K562 (cell line): ENCODE data around the gene NIPAL4. TPM values are rescaled to one million over a fixed set of nuclear protein-coding genes. Genes with fewer than 3 reads are reported as not detected.

Source experiments
- EHMT2 ChIP-seq: fragments of 450-650 bp; IDR thresholded peaks from 2 replicates; pipeline ENCODE4 v1.6.1; 2018; ENCODE audit warnings: antibody characterized with exemption
- HDAC2 ChIP-seq: fragments of 450-650 bp; IDR thresholded peaks from 2 replicates; pipeline ENCODE4 v1.6.1; 2016; ENCODE audit warnings: mild to moderate bottlenecking
- ILF3 ChIP-seq: fragments of 450-650 bp; IDR thresholded peaks from 2 replicates; pipeline ENCODE4 v1.6.1; 2018; ENCODE audit warnings: antibody characterized with exemption, mild to moderate bottlenecking, moderate library complexity, borderline replicate concordance
- JUND ChIP-seq, 2 experiments: IDR thresholded peaks; 2 replicates in 1 of 2; 3 replicates in 1 of 2; pipeline ENCODE4 v1.6.1; 2011; ENCODE audit warnings: borderline replicate concordance in 2 of 2, low read depth in 2 of 2, low read length in 2 of 2, improper control_type of control experiment in 1 of 2, missing biosample characterization in 1 of 2, missing genetic modification characterization in 1 of 2, missing genetic modification reagents in 1 of 2
- NR4A1 ChIP-seq, 2 experiments: fragments of 250-450 bp in 1 of 2; fragments of 450-650 bp in 1 of 2; sonication (Bioruptor Pico) in 1 of 2; IDR thresholded peaks; 2 replicates each; pipeline versions ENCODE4 v1.4.0 to v1.6.1; 2016 to 2020; ENCODE audit warnings: mild to moderate bottlenecking in 2 of 2, missing compliant biosample characterization in 1 of 2, missing genetic modification characterization in 1 of 2, moderate library complexity in 1 of 2
- PHF8 ChIP-seq: fragments of 200-600 bp; sonication (generic); IDR thresholded peaks from 2 replicates; pipeline ENCODE4 v1.6.1; 2012; ENCODE audit warnings: mixed run types, mild to moderate bottlenecking, inconsistent platforms, low read length, moderate library complexity, borderline replicate concordance
- XRCC5 ChIP-seq: fragments of 200-400 bp; formaldehyde crosslinking; IDR thresholded peaks from 2 replicates; pipeline ENCODE4 v1.6.1; 2017; ENCODE audit warnings: low read depth, mild to moderate bottlenecking, low read length
- ZNF318 ChIP-seq, 2 experiments: fragments of 450-650 bp; IDR thresholded peaks; 2 replicates each; pipeline ENCODE4 v1.6.1; 2016; ENCODE audit warnings: mild to moderate bottlenecking in 2 of 2, borderline replicate concordance in 1 of 2, low read depth in 1 of 2, moderate library complexity in 1 of 2
- polyA plus RNA-seq, 8 experiments: library from polyadenylated mRNA; depleted of rRNA in 4 of 8; stranded (reverse) in 5 of 8; unstranded in 3 of 8; fragments of >200 nt; fragmentation: Nextera tagmentation in 2 of 8; fragmentation: Illumina TruSeq in 1 of 8; extraction: Ambion mirVana in 2 of 8; extraction: Trizol in 1 of 8; gene quantifications; 2 replicates each; pipeline versions ENCODE4 v1.2.1 to v1.2.3, GENCODE V29; 2011 to 2014; ENCODE audit warnings: inconsistent platforms in 1 of 8, missing spikeins in 1 of 8
- total RNA-seq, 7 experiments: library from RNA; depleted of rRNA in 6 of 7; stranded (reverse); fragments of >200 nt in 6 of 7; fragmentation: Illumina TruSeq in 2 of 7; extraction: Trizol in 2 of 7; gene quantifications; 2 replicates each; pipeline versions ENCODE4 v1.2.1 to v1.2.3, GENCODE V29; 2011 to 2021; ENCODE audit warnings: low replicate concordance in 1 of 7

NIPAL4 gene
- total and polyA plus RNA-seq, 9 of the 15 experiments (the other 6 are each of a cell fraction or from before 2014, with no cell fraction given) = not detected

GRCh38 chr5:157464519-157465171, 4.6 kb downstream of the NIPAL4 start (continued):
- no peak for TF ChIP-seq PHF8
- TF ChIP-seq ILF3 = no peak
- peak; percentile 94 for TF ChIP-seq HDAC2
- no peak for TF ChIP-seq NR4A1 (CRISPR knock-in tag; IDR thresholded peaks at IDR 0.05)
- TF ChIP-seq NR4A1 (tag; IDR thresholded peaks at IDR 0.05) = no peak
- peak in 1 of 2 experiments; percentile 50; a peak in 1 of 4 replicates for TF ChIP-seq ZNF318 (IDR thresholded peaks at IDR 0.05; ENCODE audit: borderline replicate concordance in 1 of 2, low read depth in 1 of 2)
- no peak for TF ChIP-seq XRCC5
- TF ChIP-seq EHMT2 = peak; percentile 66
- peak; percentile 99 for TF ChIP-seq JUND (IDR thresholded peaks at IDR 0.05; ENCODE audit: borderline replicate concordance, low read depth, low read length)
- TF ChIP-seq JUND (tag; IDR thresholded peaks at IDR 0.05; ENCODE audit: borderline replicate concordance, low read depth, low read length) = peak; percentile 99
